Brain microvascular endothelial cell (primary cell): Measurements from ENCODE around the gene SNED1.

Experiments
- DNase-seq: peaks from one replicate; pipeline ENCODE4 v3.0.0-alpha.2; 2020
- H3K27ac ChIP-seq: fragments of 250-450 bp; sonication (Bioruptor Pico); 2 replicates; pipeline ENCODE4 v1.5.1; 2020; ENCODE audit warnings: mild to moderate bottlenecking, moderate library complexity
- H3K27me3 ChIP-seq: fragments of 250-450 bp; sonication (Bioruptor Pico); replicated peaks from 2 replicates; pipeline ENCODE4 v1.5.1; 2020; ENCODE audit warnings: mild to moderate bottlenecking
- H3K36me3 ChIP-seq: fragments of 250-450 bp; sonication (Bioruptor Pico); replicated peaks from 2 replicates; pipeline ENCODE4 v1.5.1; 2020; ENCODE audit warnings: mild to moderate bottlenecking
- H3K4me3 ChIP-seq: 2 replicates; pipeline ENCODE4 v1.5.1; 2011; ENCODE audit warnings: low read depth, mild to moderate bottlenecking, control low read depth, low read length, moderate library complexity
- in situ Hi-C: cut with HindIII; loops from 2 replicates; pipeline ENCODE4 v1.10.0; 2017; ENCODE audit warnings: low sequenced_read_pairs, low pct_ligation_motif_present
- TF ChIP-seq, protein P1 (sequence below): IDR thresholded peaks from 2 replicates; pipeline ENCODE4 v1.5.1; 2011; ENCODE audit warnings: low read depth, mild to moderate bottlenecking, moderate library complexity, low read length, control low read depth, inconsistent platforms; ENCODE audit errors: missing control alignments

Gene SNED1

DNA sequence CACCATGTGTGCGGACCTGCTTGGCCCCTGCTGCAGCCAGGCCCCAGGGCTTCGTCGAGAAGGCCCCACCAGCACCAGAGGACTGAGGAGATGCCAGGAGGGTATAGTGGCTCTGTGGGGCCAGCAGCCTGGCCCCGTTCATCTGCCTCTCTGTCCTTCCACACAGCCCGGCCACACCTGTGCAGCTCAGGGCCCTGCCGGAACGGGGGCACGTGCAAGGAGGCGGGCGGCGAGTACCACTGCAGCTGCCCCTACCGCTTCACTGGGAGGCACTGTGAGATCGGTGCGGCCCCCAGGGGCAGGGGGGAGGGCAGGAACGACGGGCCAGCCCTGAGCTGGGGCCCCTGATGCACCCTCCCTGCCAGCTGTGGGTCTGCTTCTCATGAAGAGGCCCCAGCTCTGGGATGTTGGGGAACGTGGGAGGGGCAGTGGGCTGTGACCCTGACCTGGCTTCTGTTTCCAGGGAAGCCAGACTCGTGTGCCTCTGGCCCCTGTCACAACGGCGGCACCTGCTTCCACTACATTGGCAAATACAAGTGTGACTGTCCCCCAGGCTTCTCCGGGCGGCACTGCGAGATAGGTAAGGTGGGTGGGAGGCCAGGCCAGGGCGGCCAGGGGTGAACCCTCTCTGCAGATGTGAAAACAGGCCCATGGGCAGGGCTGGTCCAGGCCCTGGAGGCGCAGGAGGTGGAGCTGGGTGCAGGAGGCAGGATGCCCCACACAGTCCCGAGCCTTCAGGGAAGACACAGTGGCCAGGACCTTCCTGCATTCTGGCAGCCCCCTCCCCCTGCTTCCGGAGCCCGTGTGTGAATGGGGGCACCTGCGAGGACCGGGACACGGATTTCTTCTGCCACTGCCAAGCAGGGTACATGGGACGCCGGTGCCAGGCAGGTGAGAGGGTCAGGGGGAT lies 53.4 kb downstream of the SNED1 start:
- H3K36me3 ChIP-seq: no peaks in the 10 kb centered on the region
- in situ Hi-C loops: no loop called here
- H3K27me3 ChIP-seq: no peaks in the 10 kb centered on the region
- no peak overlapping the region for H3K27ac ChIP-seq
- DNase-seq: no peak
- no peak overlapping the region for H3K4me3 ChIP-seq
- TF ChIP-seq, protein P1, sequence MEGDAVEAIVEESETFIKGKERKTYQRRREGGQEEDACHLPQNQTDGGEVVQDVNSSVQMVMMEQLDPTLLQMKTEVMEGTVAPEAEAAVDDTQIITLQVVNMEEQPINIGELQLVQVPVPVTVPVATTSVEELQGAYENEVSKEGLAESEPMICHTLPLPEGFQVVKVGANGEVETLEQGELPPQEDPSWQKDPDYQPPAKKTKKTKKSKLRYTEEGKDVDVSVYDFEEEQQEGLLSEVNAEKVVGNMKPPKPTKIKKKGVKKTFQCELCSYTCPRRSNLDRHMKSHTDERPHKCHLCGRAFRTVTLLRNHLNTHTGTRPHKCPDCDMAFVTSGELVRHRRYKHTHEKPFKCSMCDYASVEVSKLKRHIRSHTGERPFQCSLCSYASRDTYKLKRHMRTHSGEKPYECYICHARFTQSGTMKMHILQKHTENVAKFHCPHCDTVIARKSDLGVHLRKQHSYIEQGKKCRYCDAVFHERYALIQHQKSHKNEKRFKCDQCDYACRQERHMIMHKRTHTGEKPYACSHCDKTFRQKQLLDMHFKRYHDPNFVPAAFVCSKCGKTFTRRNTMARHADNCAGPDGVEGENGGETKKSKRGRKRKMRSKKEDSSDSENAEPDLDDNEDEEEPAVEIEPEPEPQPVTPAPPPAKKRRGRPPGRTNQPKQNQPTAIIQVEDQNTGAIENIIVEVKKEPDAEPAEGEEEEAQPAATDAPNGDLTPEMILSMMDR: no peak

DNA sequence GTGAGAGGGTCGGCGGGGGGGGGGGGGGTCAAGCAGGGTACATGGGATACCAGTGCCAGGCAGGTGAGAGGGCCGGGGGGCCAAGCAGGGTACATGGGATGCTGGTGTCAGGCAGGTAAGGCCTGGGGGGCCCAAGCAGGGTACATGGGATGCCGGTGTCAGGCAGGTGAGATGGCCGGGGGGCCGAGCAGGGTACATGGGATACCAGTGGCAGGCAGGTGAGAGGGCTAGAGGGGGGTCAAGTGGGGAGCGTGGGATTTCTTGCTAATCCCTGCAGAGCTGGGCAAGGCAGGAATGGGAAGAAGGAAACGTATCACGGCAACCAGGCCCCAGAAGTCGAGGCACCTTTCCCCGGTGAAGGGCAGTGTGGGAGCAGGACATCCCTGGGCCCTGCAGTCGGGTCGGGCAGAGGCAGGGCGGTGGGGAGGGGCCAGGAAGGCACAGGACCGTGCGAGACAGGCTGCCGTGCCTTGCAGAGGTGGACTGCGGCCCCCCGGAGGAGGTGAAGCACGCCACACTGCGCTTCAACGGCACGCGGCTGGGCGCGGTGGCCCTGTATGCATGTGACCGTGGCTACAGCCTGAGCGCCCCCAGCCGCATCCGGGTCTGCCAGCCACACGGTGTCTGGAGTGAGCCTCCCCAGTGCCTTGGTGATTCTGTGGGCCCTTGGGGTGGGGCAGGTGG lies 54.4 kb downstream of the SNED1 start:
- no peak for DNase-seq
- H3K36me3 ChIP-seq: no peaks in the 10 kb centered on the region
- H3K4me3 ChIP-seq: no peak overlapping the region
- H3K27ac ChIP-seq: no peak overlapping the region
- H3K27me3 ChIP-seq: no peaks in the 10 kb centered on the region
- in situ Hi-C loops: no loop called here
- TF ChIP-seq, protein P1: no peak

DNA sequence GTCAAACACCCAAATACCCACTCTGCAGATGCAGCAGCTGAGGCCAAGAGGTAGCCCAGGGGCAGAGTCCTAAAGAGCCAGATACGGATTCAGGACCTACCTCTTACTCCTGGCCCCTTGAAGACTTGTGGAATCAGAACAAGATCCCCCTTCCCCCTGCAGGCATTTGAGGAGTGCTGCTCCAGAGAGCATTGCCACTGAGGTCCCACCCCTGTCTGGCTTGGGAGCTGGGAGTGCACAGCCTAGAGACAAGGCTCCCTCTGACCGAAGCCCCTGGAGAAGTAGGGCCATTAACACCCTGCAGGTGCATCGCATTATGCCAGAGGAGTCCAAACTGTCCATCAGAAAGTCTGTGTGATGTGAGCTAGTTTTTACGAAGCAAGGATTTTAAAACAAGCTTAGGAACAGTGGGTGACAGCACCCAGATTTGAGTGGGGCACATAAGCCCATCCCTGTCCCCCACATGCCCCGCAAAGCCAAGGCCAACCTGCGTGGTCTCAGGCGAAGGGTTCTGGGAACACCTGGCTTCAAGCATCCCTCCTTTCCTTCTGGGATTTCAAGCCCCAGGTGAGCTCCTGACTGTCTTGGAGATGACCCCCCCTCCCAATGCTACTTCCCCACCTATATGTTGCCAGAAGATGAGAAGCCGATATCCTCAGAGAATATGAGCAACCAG lies 55.3 kb downstream of the SNED1 start:
- no peak overlapping the region for H3K4me3 ChIP-seq
- DNase-seq: no peak
- no peak overlapping the region for H3K27ac ChIP-seq
- no peaks in the 10 kb centered on the region for H3K36me3 ChIP-seq
- H3K27me3 ChIP-seq: no peaks in the 10 kb centered on the region
- TF ChIP-seq, protein P1: no peak
- in situ Hi-C loops: no loop called here

DNA sequence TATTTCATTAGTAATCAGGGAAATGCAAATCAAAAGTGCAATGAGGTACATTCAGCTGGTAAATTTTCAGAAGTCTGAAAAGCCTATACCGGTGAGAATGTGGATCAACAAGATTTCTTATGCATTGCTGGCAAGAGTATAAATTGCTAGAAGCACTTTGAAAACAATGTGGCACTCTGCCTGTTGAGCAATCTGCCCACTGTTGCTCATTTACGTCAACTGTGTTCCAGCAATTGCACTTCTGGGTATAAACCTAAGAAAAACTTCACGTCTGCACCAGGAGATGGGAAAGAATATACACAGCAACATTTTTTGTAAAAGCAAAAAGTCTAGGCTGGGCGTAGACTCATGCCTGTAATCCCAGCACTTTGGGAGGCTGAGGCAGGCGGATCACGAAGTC lies 62.9 kb downstream of the SNED1 start:
- DNase-seq: no peak
- Histone ChIP-seq H3K27me3 (peaks cover 4% of the 10 kb centered on the region), H3K4me3 (no peak overlapping the region), H3K27ac (no peak overlapping the region), H3K36me3 (no peaks in the 10 kb centered on the region)
- TF ChIP-seq, protein P1: no peak
- in situ Hi-C loops: no loop called here

DNA sequence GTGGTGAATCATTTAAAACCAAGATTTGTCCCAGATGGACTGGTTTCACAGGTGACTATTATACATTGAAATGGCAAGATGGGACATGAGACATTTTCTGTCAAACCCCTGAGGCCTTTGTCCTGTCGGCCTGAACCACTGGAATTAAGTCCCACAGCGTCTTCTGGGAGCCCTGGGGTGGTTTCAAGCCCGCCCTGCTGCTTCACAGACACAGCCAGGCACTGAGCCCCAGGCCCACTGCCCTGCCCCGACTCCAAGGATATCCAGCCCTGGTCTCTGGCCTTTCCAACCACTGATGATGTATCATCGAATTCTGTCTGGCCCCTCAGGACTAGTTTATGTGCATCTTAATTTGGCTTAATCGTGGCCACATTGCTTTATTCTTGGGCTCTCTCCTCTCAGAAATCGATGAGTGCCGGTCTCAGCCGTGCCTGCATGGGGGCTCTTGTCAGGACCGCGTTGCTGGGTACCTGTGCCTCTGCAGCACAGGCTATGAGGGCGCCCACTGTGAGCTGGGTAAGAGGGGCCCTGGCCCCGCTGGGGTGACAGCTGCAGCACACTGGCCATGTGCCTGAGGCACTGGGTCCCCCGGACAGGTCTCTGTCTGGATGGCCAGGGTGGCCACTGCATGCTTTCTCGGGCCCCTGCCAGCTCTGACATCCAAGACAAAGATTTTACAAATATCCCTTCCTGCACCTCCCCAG lies 64.1 kb downstream of the SNED1 start:
- no peak for DNase-seq
- no peak overlapping the region for H3K27ac ChIP-seq
- H3K27me3 ChIP-seq: peaks cover 4% of the 10 kb centered on the region
- TF ChIP-seq, protein P1: no peak
- no peak overlapping the region for H3K4me3 ChIP-seq
- H3K36me3 ChIP-seq: no peaks in the 10 kb centered on the region
- in situ Hi-C loops: no loop called here
